ENCODE measurements around the gene ROGDI.

The ROGDI gene

DNA sequence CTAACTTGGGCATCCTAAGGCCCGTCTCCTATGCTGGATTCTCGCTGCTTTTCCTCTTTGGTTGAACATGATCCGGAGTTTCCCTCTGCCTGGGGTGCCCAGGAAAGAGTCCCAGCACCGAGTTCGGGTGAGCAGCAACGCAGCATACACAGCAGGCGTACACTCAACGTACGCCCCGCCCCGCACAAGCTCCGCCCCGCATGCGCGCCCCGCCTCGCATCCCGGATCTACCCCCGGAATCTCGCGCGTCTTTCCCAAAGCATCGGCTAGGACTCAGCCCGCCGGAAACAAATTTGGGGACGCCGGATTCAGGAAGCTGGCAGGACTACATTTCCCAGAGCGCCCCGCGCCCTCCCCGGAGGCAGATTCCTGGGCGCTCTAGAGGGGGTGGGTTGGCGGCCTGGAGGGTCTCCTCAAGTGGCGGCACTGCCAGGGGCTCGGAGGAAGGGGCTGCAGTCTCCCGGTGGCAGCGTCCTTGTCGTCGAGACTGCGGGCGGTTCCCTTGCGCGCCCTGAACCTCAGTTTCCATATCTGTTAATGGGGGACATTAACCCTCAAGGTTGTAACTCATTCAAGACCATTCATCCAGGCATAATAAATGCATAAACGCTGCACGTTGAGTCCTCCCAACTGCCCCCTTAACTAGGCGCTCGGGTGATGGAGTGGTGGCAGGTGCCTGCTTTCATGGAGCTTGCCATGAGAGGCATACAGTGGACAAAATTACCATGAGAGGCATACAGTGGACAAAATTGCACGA lies 33.7 kb downstream of the ROGDI start:
- Histone ChIP-seq H3K4me1 (ENCODE audit: control insufficient read depth in 1 of 2, insufficient read depth in 2 of 2, low read length in 2 of 2) (peaks cover 9 to 14% of the 10 kb centered on the region in 2 experiments), H2AK5ac (ENCODE audit: low read length) (peak overlapping the region; percentile 36), H4K8ac (ENCODE audit: low read depth, low read length) (peak overlapping the region; percentile 94), H3K4me2 (ENCODE audit: low read length) (peak overlapping the region; percentile 96), H3K23ac (ENCODE audit: low read length) (no peak overlapping the region), H3K18ac (ENCODE audit: low read length) (peak overlapping the region; percentile 68), H3K9ac (ENCODE audit: low read length) (peak overlapping the region; percentile 90), H3K9me3 (ENCODE audit: insufficient read depth, low read depth, low read length) (peaks cover 2% of the 10 kb centered on the region), H2AFZ (ENCODE audit: insufficient read depth, low read length, poor library complexity) (peak overlapping the region; percentile 57), H3K27ac (ENCODE audit: low read depth, low read length) (peak overlapping the region; percentile 73), H3K36me3 (ENCODE audit: control insufficient read depth in 1 of 2, insufficient read depth in 2 of 2, low read length in 2 of 2) (peaks cover 14 to 16% of the 10 kb centered on the region in 2 experiments), H2BK12ac (ENCODE audit: low read length) (no peak overlapping the region), H3K4ac (ENCODE audit: low read depth, low read length) (peak overlapping the region; percentile 18), H3K4me3 (ENCODE audit: low read depth, low read length) (peak overlapping the region; percentile 73), H3K27me3 (ENCODE audit: insufficient read depth, low read length) (no peaks in the 10 kb centered on the region), H2BK120ac (ENCODE audit: insufficient read depth, low read length, poor library complexity) (peak overlapping the region; percentile 26), H3K79me1 (ENCODE audit: low read length) (peaks cover 9% of the 10 kb centered on the region), H4K12ac (ENCODE audit: low read depth, low read length) (peak overlapping the region; percentile 85), H2BK5ac (ENCODE audit: low read depth, low read length, poor library complexity) (no peak overlapping the region), H3K79me2 (ENCODE audit: control insufficient read depth, insufficient read depth, low read length, poor library complexity) (peaks cover 7% of the 10 kb centered on the region), H4K91ac (ENCODE audit: low read depth, low read length) (peak overlapping the region; percentile 68), H3K14ac (ENCODE audit: low read length) (peak overlapping the region; percentile 79)
- WGBS (ENCODE audit: extremely low coverage, insufficient coverage, insufficient read length), result no CpG with 5 or more reads among the region's 48 CpGs
- peak; percentile 92 to 96 for DNase-seq

DNA sequence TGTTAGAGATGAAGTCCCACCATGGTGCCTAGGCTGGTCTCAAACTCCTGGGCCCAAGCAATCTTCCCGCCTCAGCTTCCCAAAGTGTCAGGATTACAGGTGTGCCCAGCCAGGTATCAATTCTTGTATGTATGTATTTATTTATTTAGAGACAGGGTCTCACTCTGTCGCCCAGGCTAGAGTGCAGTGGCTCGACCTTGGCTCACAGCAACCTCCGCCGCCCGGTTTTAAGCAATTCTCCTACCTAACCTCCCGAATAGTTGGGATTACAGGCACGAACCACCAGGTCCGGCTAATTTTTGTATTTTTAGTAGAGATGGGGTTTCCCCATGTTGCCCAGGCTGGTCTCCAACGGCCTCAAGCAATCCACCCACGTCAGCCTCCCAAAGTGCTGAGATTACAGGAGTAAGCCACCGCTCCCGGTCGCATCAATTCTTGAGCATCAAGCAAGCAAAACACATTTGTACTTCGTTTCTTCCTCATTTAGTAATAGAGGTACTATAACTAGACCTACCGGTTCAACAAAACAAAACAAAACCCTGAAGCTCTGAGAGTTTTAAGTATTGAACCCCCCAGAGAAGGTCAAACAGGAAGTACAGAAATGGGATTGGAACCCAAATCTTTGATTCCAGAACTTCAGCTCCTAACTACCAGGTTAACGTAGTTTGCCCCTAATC lies 34.4 kb downstream of the ROGDI start:
- H4K8ac ChIP-seq (ENCODE audit: low read depth, low read length), result peak overlapping the region; percentile 64
- peak overlapping the region; percentile 73 for H3K27ac ChIP-seq (ENCODE audit: low read depth, low read length)
- no peak overlapping the region for H2BK12ac ChIP-seq (ENCODE audit: low read length)
- H3K4me2 ChIP-seq (ENCODE audit: low read length), result peak overlapping the region; percentile 96
- no CpG with 5 or more reads among the region's 17 CpGs for WGBS (ENCODE audit: extremely low coverage, insufficient coverage, insufficient read length)
- H3K79me1 ChIP-seq (ENCODE audit: low read length), result peaks cover 9% of the 10 kb centered on the region
- no peak overlapping the region for H3K23ac ChIP-seq (ENCODE audit: low read length)
- DNase-seq, result peak; percentile 66 to 67
- peak overlapping the region; percentile 18 for H3K4ac ChIP-seq (ENCODE audit: low read depth, low read length)
- peak overlapping the region; percentile 69 for H3K4me3 ChIP-seq (ENCODE audit: low read depth, low read length)
- H2AFZ ChIP-seq (ENCODE audit: insufficient read depth, low read length, poor library complexity), result no peak overlapping the region
- H3K79me2 ChIP-seq (ENCODE audit: control insufficient read depth, insufficient read depth, low read length, poor library complexity), result peaks cover 7% of the 10 kb centered on the region
- H3K18ac ChIP-seq (ENCODE audit: low read length), result no peak overlapping the region
- H2BK120ac ChIP-seq (ENCODE audit: insufficient read depth, low read length, poor library complexity), result peak overlapping the region; percentile 26
- peaks cover 9 to 14% of the 10 kb centered on the region in 2 experiments for H3K4me1 ChIP-seq (ENCODE audit: control insufficient read depth in 1 of 2, insufficient read depth in 2 of 2, low read length in 2 of 2)
- H4K12ac ChIP-seq (ENCODE audit: low read depth, low read length), result peak overlapping the region; percentile 22
- H2AK5ac ChIP-seq (ENCODE audit: low read length), result no peak overlapping the region
- H3K9me3 ChIP-seq (ENCODE audit: insufficient read depth, low read depth, low read length), result peaks cover 2% of the 10 kb centered on the region
- peaks cover 20 to 21% of the 10 kb centered on the region in 2 experiments for H3K36me3 ChIP-seq (ENCODE audit: control insufficient read depth in 1 of 2, insufficient read depth in 2 of 2, low read length in 2 of 2)
- H4K91ac ChIP-seq (ENCODE audit: low read depth, low read length), result peak overlapping the region; percentile 10
- peak overlapping the region; percentile 16 for H3K14ac ChIP-seq (ENCODE audit: low read length)
- H3K9ac ChIP-seq (ENCODE audit: low read length), result peak overlapping the region; percentile 90
- no peaks in the 10 kb centered on the region for H3K27me3 ChIP-seq (ENCODE audit: insufficient read depth, low read length)
- no peak overlapping the region for H2BK5ac ChIP-seq (ENCODE audit: low read depth, low read length, poor library complexity)

DNA sequence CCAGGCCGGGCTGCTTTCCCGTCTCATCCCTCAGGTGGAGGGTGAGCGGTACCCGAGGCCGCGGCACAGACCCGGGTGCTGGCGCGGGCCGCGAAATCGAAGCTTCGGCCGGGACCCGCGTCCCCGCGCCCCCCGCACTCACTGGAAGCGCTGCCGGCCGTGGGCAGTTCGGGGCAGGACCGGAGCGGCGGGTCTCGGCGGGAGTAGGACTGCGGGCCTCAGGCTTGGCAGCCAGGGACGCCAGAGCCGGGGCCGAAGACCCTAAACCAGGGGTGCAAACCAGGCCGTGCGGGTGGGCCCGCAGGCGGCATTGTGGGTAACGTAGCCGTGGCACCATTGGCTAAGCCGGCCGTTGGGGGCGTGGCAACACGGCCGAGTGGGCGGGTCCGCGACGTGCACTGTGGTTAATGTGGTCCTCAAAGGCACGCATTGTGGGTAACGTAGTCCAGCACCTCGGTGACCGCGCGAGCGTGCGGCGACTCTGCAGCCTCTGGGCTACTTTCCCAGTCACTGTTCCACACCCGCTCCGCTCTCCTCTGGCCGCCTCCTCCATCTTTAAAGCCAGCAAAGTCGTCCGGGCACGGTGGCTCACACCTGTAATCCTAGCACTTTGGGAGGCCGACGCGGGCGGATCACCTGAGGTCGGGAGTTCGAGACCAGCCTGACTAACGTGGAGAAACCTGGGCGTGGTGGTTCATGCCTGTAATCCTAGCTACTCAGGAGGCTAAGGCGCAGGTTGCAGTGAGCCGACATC lies 35.4 kb downstream of the ROGDI start, which contains the start of gene ZNF500:
Gene ZNF500 (minus strand): TSS at position 288 of the 754 bp plus-strand sequence. CDS start 1,184 bp downstream, outside the sequence.
- Histone ChIP-seq H2BK12ac (ENCODE audit: low read length) (no peak within 1 kb of the TSS), H3K27me3 (ENCODE audit: insufficient read depth, low read length) (no peaks in the 10 kb centered on the region), H4K8ac (ENCODE audit: low read depth, low read length) (peak within 1 kb of the TSS; percentile 97), H3K27ac (ENCODE audit: low read depth, low read length) (peak within 1 kb of the TSS; percentile 54), H3K79me1 (ENCODE audit: low read length) (peaks cover 9% of the 10 kb centered on the region), H3K9me3 (ENCODE audit: insufficient read depth, low read depth, low read length) (peaks cover 2% of the 10 kb centered on the region), H3K4me2 (ENCODE audit: low read length) (peak within 1 kb of the TSS; percentile 96), H3K18ac (ENCODE audit: low read length) (peak within 1 kb of the TSS; percentile 95), H3K79me2 (ENCODE audit: control insufficient read depth, insufficient read depth, low read length, poor library complexity) (peaks cover 7% of the 10 kb centered on the region), H4K12ac (ENCODE audit: low read depth, low read length) (peak within 1 kb of the TSS; percentile 96), H3K23ac (ENCODE audit: low read length) (no peak within 1 kb of the TSS), H2BK120ac (ENCODE audit: insufficient read depth, low read length, poor library complexity) (peak within 1 kb of the TSS; percentile 82), H3K4ac (ENCODE audit: low read depth, low read length) (peak within 1 kb of the TSS; percentile 75), H2AK5ac (ENCODE audit: low read length) (peak within 1 kb of the TSS; percentile 46), H4K91ac (ENCODE audit: low read depth, low read length) (peak within 1 kb of the TSS; percentile 87), H2AFZ (ENCODE audit: insufficient read depth, low read length, poor library complexity) (peak within 1 kb of the TSS; percentile 94), H2BK5ac (ENCODE audit: low read depth, low read length, poor library complexity) (peak within 1 kb of the TSS; percentile 80), H3K36me3 (ENCODE audit: control insufficient read depth in 1 of 2, insufficient read depth in 2 of 2, low read length in 2 of 2) (peaks cover 28 to 31% of the 10 kb centered on the region in 2 experiments), H3K9ac (ENCODE audit: low read length) (peak within 1 kb of the TSS; percentile 91), H3K14ac (ENCODE audit: low read length) (peak within 1 kb of the TSS; percentile 98), H3K4me1 (ENCODE audit: control insufficient read depth in 1 of 2, insufficient read depth in 2 of 2, low read length in 2 of 2) (peaks cover 9 to 14% of the 10 kb centered on the region in 2 experiments), H3K4me3 (ENCODE audit: low read depth, low read length) (peak within 1 kb of the TSS; percentile 99)
- WGBS (ENCODE audit: extremely low coverage, insufficient coverage, insufficient read length), result no CpG with 5 or more reads among the region's 72 CpGs
- peak; percentile 97 to 99 for DNase-seq

Data from trophoblast cell (in vitro differentiated cells and primary cell).